Activated CD8-positive, alpha-beta memory T cell treated with anti-CD3 and anti-CD28 coated beads for 24 hours (primary cell): Measurements from ENCODE around the gene ALX3.

Experiments used
- DNase-seq: peaks from one replicate; pipeline ENCODE4 v3.0.0-alpha.2; 2020

Gene ALX3

DNA sequence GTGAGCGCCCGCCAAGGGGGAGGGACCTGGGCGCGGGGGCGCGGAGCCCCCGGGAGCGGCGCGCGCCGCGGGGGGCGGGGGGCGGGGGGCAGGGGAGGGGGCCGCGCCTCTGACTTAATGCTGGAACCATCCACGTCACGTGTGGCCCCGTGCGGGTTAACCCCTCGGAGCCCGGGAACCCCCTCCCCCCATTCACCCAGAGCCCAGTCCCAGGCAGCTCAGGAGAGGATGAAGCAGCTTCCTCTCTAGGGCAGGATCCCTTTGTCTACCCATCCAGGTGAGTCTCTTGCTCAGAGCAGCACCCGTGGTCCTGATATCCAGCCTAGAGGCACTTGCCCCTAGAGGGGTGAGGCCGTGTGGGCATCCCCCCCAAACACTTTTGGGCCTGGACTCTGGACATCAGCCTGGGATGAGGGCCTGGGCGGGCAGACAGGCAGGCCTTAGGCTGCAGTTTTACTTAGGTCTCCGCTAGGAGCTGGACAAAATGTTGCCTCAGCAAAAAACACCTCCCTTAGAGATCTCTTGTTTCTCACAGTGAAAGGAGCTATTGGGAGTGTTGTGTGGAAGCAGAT is at the start of gene ALX3:
TSS of gene ALX3 (minus strand) at position 2 of the 572 bp plus-strand sequence. CDS start 60 bp downstream, outside the sequence.
- no peak for DNase-seq

DNA sequence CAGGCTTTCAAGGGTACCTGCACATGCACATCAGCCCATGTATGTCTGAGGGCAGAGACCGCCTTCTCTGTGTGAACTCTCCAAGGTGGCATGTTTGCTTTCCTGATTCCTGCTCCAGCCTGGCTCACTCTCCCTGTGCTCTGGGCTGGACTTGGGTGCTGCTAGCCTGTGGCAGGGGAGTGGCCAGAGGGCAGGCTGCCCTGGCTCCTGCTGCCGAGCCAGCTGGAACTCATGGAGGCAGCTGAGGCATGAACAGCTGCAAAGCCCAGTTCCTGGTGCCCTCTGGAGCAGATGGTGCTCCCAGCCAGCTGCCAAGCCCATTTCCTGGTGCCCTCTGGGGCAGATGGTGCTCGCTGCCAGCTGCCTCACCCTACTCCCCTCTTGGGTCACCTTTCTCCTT is 49.4 kb upstream of the ALX3 start:
- DNase-seq = no peak

DNA sequence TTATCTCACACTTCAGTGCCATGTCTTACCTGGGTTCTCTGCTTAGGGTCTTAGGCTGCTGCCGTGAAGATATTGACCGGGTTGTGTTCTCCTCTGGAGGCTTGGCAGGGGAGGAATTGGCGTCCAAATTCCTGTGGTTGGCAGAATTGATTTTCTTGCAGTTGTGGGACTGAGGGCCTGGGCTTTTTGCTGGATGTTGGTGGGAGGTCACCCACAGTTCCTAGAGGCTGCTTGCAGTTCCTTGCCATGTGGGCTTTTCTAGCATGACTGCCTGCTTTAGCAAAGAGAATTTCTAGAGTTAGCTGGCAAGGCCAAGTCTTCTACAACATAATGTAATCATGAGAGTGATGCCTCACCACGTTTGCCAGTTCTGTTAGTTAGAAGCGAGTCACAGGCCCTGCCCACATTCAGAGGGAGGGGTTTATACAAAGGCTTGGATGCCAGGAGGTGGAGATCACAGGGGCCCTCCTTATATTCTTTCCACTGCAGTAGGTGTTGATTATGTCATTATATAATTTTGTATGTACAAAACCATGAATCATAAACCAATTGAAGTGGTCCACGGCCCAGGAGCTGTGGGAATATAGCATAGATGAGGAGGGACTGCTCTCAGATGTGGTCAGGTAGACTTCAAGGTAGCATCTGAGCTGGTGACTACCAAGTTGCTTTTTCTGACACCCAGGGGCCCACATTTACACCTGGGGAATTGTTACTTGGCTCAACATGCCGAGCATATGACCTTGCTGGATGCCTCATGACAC is 48.3 kb upstream of the ALX3 start:
- no peak for DNase-seq

DNA sequence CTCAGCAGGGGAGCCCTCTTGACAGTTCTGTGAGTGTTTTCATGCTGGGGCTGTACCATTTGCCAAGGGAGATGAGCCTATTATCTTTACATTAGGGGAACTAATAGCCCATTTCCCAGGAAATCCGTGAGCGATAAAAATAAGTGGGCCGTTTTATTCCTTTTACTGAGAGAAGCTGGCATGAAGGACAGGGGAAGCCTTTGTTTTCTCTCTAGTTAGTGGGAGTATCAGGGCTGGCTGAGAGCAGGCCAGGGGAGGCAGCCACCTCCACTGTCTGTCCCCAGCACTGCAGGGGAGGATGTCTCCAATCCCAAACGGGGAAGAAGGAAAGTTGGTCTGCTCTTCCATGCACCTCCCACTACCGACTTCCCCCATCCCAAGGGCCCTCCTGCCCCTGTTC is 44.3 kb upstream of the ALX3 start:
- DNase-seq = no peak

- no peak for DNase-seq
Observed at GRCh38 chr1:110114173-110114572, 43.7 kb upstream of the ALX3 start.

DNA sequence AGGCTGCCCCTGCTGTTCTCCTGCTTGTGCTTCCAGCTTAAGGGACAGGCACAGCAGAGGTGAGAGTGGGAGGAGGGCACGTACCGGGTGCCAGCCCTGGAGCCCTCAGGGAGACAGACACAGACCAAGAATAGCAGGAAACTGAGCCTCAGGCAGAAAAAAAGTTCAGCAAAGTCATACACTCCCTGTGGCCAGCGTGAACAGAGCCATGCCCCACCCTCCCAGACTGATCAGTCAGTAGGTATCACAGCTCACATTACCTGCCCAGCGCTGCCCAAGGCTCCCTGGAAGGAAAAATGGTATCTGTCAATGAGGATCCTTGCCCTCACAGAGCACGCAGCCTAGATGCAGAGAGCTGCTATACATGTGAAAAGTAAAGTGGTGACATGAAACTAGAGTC is 43.1 kb upstream of the ALX3 start:
- DNase-seq = no peak

GRCh38 chr1:110112656-110113055 is 42.2 kb upstream of the ALX3 start:
- no peak for DNase-seq

GRCh38 chr1:110112143-110112542 is 41.7 kb upstream of the ALX3 start, which contains the start of gene UBL4B:
Gene UBL4B, plus strand, starts transcription at chr1:110112443. Its CDS starts 92 bp downstream, at chr1:110112535.
- no peak for DNase-seq

GRCh38 chr1:110111081-110111480 is 40.6 kb upstream of the ALX3 start:
- no peak for DNase-seq

DNA sequence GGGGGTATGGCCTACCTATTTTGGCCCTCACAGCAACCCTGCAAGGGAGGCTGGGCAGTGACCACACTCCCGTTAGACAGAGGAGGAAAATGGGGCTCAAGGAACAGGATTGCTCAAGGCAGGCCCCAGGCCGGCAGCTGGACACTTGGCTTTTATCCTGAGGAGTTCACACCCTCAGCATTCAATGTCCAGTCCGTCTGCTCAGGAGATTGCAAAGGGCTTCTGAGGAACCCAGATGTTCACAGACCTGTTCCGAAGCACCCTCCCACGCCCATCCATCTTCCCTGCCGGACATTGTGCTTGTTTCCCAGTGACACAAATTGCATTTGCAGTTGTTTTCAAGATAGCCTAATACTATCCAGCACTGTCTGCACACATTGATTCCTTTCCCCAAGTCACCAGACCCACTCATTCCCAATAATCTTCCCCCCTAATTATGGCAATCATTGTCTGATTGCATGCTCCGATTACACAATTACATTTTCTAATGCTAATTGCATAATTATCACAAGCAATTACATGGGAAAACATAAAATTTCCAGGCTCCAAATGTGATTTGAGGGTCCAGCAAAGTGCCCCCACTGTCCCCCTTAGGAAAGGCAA is 37.5 kb upstream of the ALX3 start:
- no peak for DNase-seq

GRCh38 chr1:110106013-110106941 is 35.8 kb upstream of the ALX3 start:
- peak; percentile 83 for DNase-seq

DNA sequence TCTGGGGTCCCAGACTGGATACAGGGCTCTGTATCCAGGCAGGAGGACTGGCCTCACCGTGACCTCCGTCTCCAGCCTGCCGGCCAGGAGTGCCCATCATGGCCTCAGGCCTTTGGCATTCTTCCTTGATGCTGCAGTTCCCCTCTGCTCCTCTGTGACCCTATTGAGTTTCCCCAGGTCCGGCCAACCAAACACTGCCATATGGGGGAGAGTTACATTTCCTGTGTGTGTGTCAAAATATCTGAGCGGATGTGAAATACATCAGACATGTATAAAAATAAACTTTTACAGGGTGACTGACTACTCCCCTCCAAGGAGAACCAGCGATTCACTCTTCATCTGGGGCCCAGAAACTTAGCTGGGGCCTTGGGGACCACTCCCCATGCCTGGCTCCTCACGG is 31.6 kb upstream of the ALX3 start:
- no peak for DNase-seq

DNA sequence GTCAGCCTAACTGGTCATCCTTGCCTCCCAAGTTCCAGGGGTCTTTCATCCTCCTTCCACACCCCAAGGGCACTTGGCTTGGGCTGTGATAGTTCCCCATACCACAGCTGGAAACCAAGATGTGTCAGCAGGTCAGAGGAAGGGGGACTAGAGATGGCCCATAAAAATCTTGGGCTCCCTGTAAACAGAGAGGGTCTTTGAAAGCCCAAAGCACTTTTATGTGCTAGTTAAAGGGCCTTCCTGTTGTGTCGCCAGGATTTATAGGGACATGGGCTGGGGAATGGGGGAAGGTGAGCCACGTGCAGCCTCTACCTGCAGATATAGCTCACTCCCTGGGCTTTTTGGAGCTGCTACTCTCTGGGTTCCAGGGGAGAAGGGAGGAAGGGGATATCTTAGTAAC is 29.9 kb upstream of the ALX3 start:
- no peak for DNase-seq

DNA sequence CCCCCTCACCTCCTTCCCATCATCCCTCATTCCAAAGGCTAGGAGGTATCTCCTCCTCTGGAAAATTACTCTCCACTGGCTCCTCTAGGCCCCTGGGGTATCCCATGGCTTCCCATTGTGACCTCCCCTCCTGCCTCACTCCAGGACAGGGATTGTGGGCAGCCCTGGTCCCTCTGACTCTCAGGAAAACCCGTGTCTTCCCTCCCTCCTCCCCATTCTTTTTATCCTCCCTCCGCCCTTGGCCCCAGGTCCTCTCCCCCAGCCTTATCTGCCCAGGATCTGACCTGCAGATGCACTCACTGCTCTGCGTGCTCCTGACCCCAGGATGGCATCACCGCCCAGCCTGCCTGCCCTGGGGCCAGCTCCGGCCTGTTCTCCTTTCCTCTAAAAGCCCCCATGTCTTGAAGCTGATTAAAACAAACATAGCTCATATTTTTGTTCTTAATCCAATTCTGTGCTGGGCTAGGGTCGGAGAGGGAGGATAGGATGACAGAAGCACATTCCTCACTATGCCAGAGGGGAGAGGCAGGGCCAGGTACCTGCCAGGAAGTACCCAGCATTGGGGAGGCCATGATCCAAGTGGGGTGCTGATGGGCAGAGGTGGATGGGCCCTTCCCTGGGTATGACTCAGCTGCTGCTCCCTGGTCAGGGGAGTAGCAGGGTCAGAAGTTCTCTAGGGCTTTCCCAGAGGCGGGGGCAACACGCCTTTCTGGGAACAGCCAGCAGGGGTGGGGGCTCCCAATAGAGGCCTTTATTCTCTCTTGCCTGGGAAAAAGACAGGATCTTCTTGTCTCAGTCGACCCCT is 28.0 kb upstream of the ALX3 start:
- no peak for DNase-seq

GRCh38 chr1:110097507-110098221 is 27.2 kb upstream of the ALX3 start:
- no peak for DNase-seq

- DNase-seq = no peak
Observed at GRCh38 chr1:110094931-110095654, 24.6 kb upstream of the ALX3 start.

- DNase-seq = no peak
Observed at GRCh38 chr1:110092991-110093390, 22.5 kb upstream of the ALX3 start.

GRCh38 chr1:110091791-110092190 is 21.3 kb upstream of the ALX3 start:
- DNase-seq = no peak

DNA sequence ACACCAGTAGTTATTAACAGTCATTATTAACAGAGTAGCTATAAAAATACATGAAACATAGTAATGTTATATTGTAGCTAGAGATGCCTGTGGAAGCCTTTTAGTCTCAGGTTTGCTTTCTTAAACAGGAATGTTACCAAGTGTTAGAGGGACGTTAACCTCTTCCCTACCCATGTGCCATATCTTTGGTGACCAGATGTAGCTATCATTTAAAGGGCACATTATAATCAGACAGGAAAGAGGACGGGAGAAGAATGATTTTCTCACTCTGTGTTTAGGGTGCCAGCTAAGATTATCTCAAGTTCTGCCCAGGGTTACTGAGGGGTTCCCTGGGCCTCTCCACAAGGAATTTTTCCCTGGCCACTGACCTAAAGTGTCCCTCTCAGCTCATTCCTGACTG is 20.9 kb upstream of the ALX3 start:
- no peak for DNase-seq

GRCh38 chr1:110089561-110090275 is 19.2 kb upstream of the ALX3 start:
- no peak for DNase-seq
